Activated CD8-positive, alpha-beta memory T cell treated with anti-CD3 and anti-CD28 coated beads for 48 hours (primary cell): ENCODE results near the gene GPBP1.

ENCODE experiments used
- DNase-seq, 3 experiments: peaks; one replicate each; pipeline ENCODE4 v3.0.0-alpha.2; 2020; ENCODE audit warnings: low read depth in 2 of 3, low spot score in 2 of 3

Gene GPBP1

GRCh38 chr5:57209316-57210040 lies 35.6 kb downstream of the GPBP1 start:
- DNase-seq, result no peak

GRCh38 chr5:57210633-57211032 lies 36.8 kb downstream of the GPBP1 start:
- no peak for DNase-seq

- DNase-seq, result no peak
Observed at GRCh38 chr5:57211039-57211438, 37.2 kb downstream of the GPBP1 start.

- no peak for DNase-seq
Observed at GRCh38 chr5:57215629-57216195, 41.9 kb downstream of the GPBP1 start.

GRCh38 chr5:57216714-57217113 lies 42.9 kb downstream of the GPBP1 start:
- DNase-seq, result no peak

GRCh38 chr5:57219386-57219785 lies 45.5 kb downstream of the GPBP1 start:
- no peak for DNase-seq

- no peak for DNase-seq
Observed at GRCh38 chr5:57221049-57221568, 47.2 kb downstream of the GPBP1 start.

- DNase-seq, result no peak
Observed at GRCh38 chr5:57225553-57225952, 51.7 kb downstream of the GPBP1 start.

GRCh38 chr5:57229313-57229712 lies 55.5 kb downstream of the GPBP1 start:
- no peak for DNase-seq

- no peak for DNase-seq
Observed at GRCh38 chr5:57231607-57232006, 57.7 kb downstream of the GPBP1 start.

- DNase-seq, result no peak
Observed at GRCh38 chr5:57232293-57233033, 58.6 kb downstream of the GPBP1 start.

- DNase-seq, result no peak
Observed at GRCh38 chr5:57243286-57244137, 69.7 kb downstream of the GPBP1 start.

GRCh38 chr5:57244331-57244730 lies 70.5 kb downstream of the GPBP1 start:
- DNase-seq, result no peak

- DNase-seq, result no peak
Observed at GRCh38 chr5:57246426-57246825, 72.6 kb downstream of the GPBP1 start.

GRCh38 chr5:57247765-57248164 lies 73.9 kb downstream of the GPBP1 start:
- DNase-seq, result no peak

GRCh38 chr5:57249265-57249874 lies 75.5 kb downstream of the GPBP1 start:
- no peak for DNase-seq

- DNase-seq, result no peak
Observed at GRCh38 chr5:57258052-57258451, 84.2 kb downstream of the GPBP1 start.

GRCh38 chr5:57258943-57259342 lies 85.1 kb downstream of the GPBP1 start:
- DNase-seq, result no peak

- DNase-seq, result no peak
Observed at GRCh38 chr5:57259704-57260103, 85.8 kb downstream of the GPBP1 start.

GRCh38 chr5:57262541-57262940 lies 88.7 kb downstream of the GPBP1 start:
- DNase-seq, result no peak

- DNase-seq, result no peak
Observed at GRCh38 chr5:57267805-57268204, 93.9 kb downstream of the GPBP1 start.
